Mucosa of descending colon (tissue), 3 donors: Measurements from ENCODE around the gene VCAN. TPM values are rescaled to one million over a fixed set of nuclear protein-coding genes. Genes with fewer than 3 reads are reported as not detected.

Experiments
- ATAC-seq: fragments of 200-7000 bp; cut with Tn5 transposase; one replicate; pipeline ENCODE4 v1.9.1; 2020; ENCODE audit warnings: mild to moderate bottlenecking, moderate library complexity
- DNase-seq, 3 donors: peaks; one replicate each; pipeline ENCODE4 v3.0.0-alpha.2; 2020
- H3K36me3 ChIP-seq: fragments of 200-600 bp; one replicate; pipeline ENCODE4 v1.8.0; 2021; ENCODE audit warnings: low read depth, mild to moderate bottlenecking
- H3K4me1 ChIP-seq: fragments of 200-600 bp; one replicate; pipeline ENCODE4 v1.8.0; 2021; ENCODE audit warnings: low read depth, mild to moderate bottlenecking
- H3K4me3 ChIP-seq: fragments of 200-600 bp; one replicate; pipeline ENCODE4 v1.8.0; 2021; ENCODE audit warnings: mild to moderate bottlenecking
- H3K9me3 ChIP-seq: fragments of 200-600 bp; one replicate; pipeline ENCODE4 v1.8.0; 2021; ENCODE audit warnings: mild to moderate bottlenecking
- intact Hi-C, 2 donors: fragments of 100-400 bp; cut with DNase I in 1 of 2; cut with micrococcal nuclease in 1 of 2; formaldehyde crosslinking; loops; one replicate each; pipeline versions ENCODE4 v1.11.0 to v1.11.1; 2022; cut with DNase I, micrococcal nuclease
- total RNA-seq, 3 donors: library from RNA; stranded (reverse); fragmentation: NEBNext Ultra II Directional in 2 of 3; extraction: Animal tissue kit (Norgen Biotek cat#: 25700) in 2 of 3; gene quantifications; one replicate each; pipeline versions ENCODE4 v1.2.1 to v1.2.4, GENCODE V29; 2021 to 2023
- TF ChIP-seq, protein P1 (sequence below): fragments of 200-600 bp; IDR thresholded peaks from one replicate; pipeline ENCODE4 v1.8.0; 2022; ENCODE audit warnings: antibody characterized with exemption, mild to moderate bottlenecking
- donor health status: DM: no; HTN: no; CAD: no; lungs with moderate emphysema.
- donor health status: DM: no; HTN: no; CAD: no.
- donor health status: DM: no; HTN: yes; CAD: no.

The VCAN gene
- total RNA-seq, 3 donors from 2014 or later: 8.8 to 36.0 (median 20.5) TPM

DNA sequence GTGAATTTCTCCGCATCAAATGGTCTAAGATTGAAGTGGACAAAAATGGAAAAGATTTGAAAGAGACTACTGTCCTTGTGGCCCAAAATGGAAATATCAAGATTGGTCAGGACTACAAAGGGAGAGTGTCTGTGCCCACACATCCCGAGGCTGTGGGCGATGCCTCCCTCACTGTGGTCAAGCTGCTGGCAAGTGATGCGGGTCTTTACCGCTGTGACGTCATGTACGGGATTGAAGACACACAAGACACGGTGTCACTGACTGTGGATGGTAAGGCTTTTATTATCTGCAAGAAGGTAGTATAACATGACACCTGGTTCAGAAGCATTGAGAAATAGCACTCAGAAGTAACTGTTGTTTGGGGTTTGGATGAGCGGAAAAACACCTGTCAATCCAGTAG is 18.7 kb downstream of the VCAN start:
- DNase-seq (no peak), ATAC-seq (no peak)
- TF ChIP-seq, protein P1, sequence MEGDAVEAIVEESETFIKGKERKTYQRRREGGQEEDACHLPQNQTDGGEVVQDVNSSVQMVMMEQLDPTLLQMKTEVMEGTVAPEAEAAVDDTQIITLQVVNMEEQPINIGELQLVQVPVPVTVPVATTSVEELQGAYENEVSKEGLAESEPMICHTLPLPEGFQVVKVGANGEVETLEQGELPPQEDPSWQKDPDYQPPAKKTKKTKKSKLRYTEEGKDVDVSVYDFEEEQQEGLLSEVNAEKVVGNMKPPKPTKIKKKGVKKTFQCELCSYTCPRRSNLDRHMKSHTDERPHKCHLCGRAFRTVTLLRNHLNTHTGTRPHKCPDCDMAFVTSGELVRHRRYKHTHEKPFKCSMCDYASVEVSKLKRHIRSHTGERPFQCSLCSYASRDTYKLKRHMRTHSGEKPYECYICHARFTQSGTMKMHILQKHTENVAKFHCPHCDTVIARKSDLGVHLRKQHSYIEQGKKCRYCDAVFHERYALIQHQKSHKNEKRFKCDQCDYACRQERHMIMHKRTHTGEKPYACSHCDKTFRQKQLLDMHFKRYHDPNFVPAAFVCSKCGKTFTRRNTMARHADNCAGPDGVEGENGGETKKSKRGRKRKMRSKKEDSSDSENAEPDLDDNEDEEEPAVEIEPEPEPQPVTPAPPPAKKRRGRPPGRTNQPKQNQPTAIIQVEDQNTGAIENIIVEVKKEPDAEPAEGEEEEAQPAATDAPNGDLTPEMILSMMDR: no peak
- Histone ChIP-seq H3K9me3 (no peaks in the 10 kb centered on the region), H3K4me3 (no peak overlapping the region), H3K36me3 (no peaks in the 10 kb centered on the region), H3K4me1 (no peaks in the 10 kb centered on the region)
- intact Hi-C loops: no loop called here

DNA sequence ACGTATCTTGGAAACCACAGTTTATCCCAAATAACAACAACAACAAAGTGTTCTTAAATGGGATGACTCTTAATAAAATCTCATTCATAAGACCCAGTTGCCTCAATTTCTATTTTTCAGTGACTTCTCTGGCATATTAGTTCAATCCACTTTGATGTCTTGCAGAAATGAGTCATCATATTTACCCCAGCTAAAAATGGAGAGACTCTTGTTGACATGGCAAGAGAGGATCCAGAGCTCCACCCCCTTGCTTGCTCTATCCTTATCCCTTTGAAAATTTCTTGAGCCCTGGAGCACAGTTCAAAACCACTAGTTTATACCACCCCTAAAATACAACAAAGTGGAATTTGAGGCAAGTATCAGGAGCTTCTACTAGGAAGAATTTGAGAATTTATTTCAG is 20.8 kb downstream of the VCAN start:
- Histone ChIP-seq H3K9me3 (no peaks in the 10 kb centered on the region), H3K4me3 (no peak overlapping the region), H3K4me1 (no peaks in the 10 kb centered on the region), H3K36me3 (no peaks in the 10 kb centered on the region)
- ATAC-seq: no peak
- TF ChIP-seq, protein P1: no peak
- DNase-seq: no peak
- intact Hi-C loops: no loop called here

DNA sequence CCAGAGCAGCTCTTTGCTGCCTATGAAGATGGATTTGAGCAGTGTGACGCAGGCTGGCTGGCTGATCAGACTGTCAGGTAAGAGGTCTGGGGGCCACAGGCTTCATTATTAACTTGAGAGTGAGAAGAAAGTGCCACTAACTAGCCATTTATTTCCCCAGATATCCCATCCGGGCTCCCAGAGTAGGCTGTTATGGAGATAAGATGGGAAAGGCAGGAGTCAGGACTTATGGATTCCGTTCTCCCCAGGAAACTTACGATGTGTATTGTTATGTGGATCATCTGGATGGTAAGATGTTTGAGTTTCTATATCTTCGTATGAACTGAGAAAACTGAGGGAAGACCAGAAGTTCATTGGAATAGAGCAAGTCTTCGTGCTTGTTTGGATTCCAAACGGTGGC is 22.1 kb downstream of the VCAN start:
- no peaks in the 10 kb centered on the region for H3K4me1 ChIP-seq
- ATAC-seq (no peak), DNase-seq (no peak)
- TF ChIP-seq, protein P1: no peak
- H3K4me3 ChIP-seq: no peak overlapping the region
- intact Hi-C loops: no loop called here
- H3K9me3 ChIP-seq: no peaks in the 10 kb centered on the region
- no peaks in the 10 kb centered on the region for H3K36me3 ChIP-seq

DNA sequence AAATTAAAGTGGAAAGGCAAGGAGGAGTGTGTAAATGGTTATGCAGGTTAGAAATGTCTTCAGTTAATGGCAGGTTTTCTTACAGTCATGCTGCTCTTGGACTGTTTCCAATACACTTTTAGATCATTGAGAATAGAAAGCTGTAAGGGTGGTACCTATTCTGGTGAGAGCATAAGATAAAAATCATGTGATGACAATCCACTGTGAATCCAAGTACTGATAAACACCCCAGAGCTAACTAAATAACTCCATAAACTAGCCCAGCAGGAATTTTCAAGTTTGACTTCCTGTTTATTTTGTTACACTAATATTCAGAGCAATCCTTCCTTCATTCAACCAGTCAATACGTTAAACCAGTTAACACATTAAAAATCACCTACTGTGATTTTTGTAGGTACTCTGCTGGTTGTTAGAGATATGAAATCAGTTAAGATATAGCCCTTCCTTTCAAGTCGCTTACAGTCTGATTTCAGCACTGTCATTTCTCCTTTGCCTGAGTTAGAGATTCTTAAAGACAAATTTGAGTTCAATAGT is 22.6 kb downstream of the VCAN start:
- H3K36me3 ChIP-seq: no peaks in the 10 kb centered on the region
- no peaks in the 10 kb centered on the region for H3K9me3 ChIP-seq
- ATAC-seq: no peak
- no peak for DNase-seq
- H3K4me3 ChIP-seq: no peak overlapping the region
- intact Hi-C loops: no loop called here
- TF ChIP-seq, protein P1: no peak
- H3K4me1 ChIP-seq: no peaks in the 10 kb centered on the region

DNA sequence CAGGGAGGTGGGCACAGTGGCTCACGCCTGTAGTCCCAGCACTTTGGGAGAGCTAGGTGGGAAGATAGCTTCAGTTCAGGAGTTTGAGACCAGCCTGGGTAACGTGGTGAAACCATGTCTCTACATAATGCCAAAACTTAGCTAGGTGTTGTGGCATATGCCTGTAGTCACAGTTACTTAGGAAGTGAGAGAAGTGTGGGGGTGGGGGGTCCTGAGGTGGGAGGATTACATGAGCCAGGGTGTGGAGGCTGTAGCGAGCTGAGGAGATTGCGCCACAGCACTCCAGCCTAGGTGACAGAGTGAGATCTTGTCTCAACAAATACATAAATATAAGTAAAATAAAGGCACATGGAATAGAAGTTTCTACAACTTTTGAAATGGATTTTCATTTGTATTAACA is 23.1 kb downstream of the VCAN start:
- Histone ChIP-seq H3K4me1 (no peaks in the 10 kb centered on the region), H3K4me3 (no peak overlapping the region), H3K9me3 (no peaks in the 10 kb centered on the region), H3K36me3 (no peaks in the 10 kb centered on the region)
- TF ChIP-seq, protein P1: no peak
- intact Hi-C loops: no loop called here
- DNase-seq (no peak), ATAC-seq (no peak)

DNA sequence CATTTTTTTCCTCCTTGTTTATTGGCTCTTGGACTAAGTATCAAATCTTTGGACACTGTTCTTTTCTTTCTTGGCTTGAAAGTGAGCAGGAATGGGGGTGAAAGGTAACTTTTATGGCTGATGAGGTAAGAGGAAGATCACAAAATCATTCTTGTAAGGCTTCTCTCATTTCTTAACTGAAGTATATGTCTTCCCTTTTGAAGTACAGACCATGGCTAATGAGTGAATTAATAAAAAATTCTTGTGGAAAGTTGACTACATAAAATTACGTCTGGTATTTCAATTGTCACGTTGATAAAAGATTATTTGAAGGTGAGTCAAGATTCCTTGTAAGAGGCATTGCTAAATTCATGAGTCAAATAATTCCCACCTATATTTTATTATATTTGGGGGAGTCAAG is 25.1 kb downstream of the VCAN start:
- DNase-seq (no peak), ATAC-seq (no peak)
- intact Hi-C loops: no loop called here
- TF ChIP-seq, protein P1: no peak
- Histone ChIP-seq H3K4me3 (no peak overlapping the region), H3K4me1 (no peaks in the 10 kb centered on the region), H3K36me3 (no peaks in the 10 kb centered on the region), H3K9me3 (no peaks in the 10 kb centered on the region)
